GM23338 (cell line): Measurements from ENCODE around the gene SORCS2. TPM values are rescaled to one million over a fixed set of nuclear protein-coding genes. Genes with fewer than 3 reads are reported as not detected.

ENCODE experiments used
- ATAC-seq: fragments of 200-7000 bp; cut with Tn5 transposase; 3 replicates; pipeline ENCODE4 v1.9.1; 2020
- DNase-seq: peaks from one replicate; pipeline ENCODE4 v3.0.0-alpha.2; 2015; ENCODE audit warnings: low spot score
- H2AFZ ChIP-seq: fragments of 200-600 bp; sonication (generic); 2 replicates; pipeline ENCODE4 v1.8.0; 2016; ENCODE audit warnings: antibody characterized with exemption, mild to moderate bottlenecking, moderate library complexity
- H3F3A ChIP-seq: fragments of 200-600 bp; sonication (generic); replicated peaks from 2 replicates; pipeline ENCODE4 v1.8.0; 2017; ENCODE audit warnings: antibody characterized with exemption, mixed run types, low read depth
- H3K27ac ChIP-seq: fragments of 200-600 bp; sonication (generic); 2 replicates; pipeline ENCODE4 v1.6.1; 2016; ENCODE audit warnings: low read depth
- H3K27me3 ChIP-seq: fragments of 200-600 bp; sonication (generic); 2 replicates; pipeline ENCODE4 v1.8.0; 2016; ENCODE audit warnings: mild to moderate bottlenecking, mixed run types, moderate library complexity; ENCODE audit not compliant: insufficient read depth
- H3K36me3 ChIP-seq: fragments of 200-600 bp; sonication (generic); 2 replicates; pipeline ENCODE4 v1.8.0; 2016; ENCODE audit warnings: mild to moderate bottlenecking; ENCODE audit not compliant: insufficient read depth
- H3K4me1 ChIP-seq: fragments of 200-600 bp; sonication (generic); 2 replicates; pipeline ENCODE4 v1.8.0; 2016; ENCODE audit warnings: mild to moderate bottlenecking, moderate library complexity; ENCODE audit not compliant: insufficient read depth
- H3K4me2 ChIP-seq: fragments of 200-600 bp; sonication (generic); 2 replicates; pipeline ENCODE4 v1.7.1; 2017; ENCODE audit warnings: mixed run types
- H3K4me3 ChIP-seq: fragments of 200-600 bp; sonication (generic); 2 replicates; pipeline ENCODE4 v1.6.1; 2016; ENCODE audit warnings: mixed run types
- H3K79me2 ChIP-seq: fragments of 200-600 bp; sonication (generic); replicated peaks from 2 replicates; pipeline ENCODE4 v1.8.0; 2017; ENCODE audit warnings: mild to moderate bottlenecking; ENCODE audit not compliant: insufficient read depth
- H3K9me2 ChIP-seq: fragments of 200-600 bp; sonication (generic); 2 replicates; pipeline ENCODE4 v1.8.0; 2017; ENCODE audit not compliant: insufficient read depth
- H4K20me1 ChIP-seq: fragments of 200-600 bp; sonication (generic); replicated peaks from 2 replicates; pipeline ENCODE4 v1.8.0; 2017; ENCODE audit warnings: mild to moderate bottlenecking; ENCODE audit not compliant: insufficient read depth
- H3K27ac Mint-ChIP-seq: 2 replicates; pipeline ENCODE4 v1.8.0; 2020; ENCODE audit warnings: inconsistent platforms, mild to moderate bottlenecking, moderate library complexity, mixed read lengths
- H3K27me3 Mint-ChIP-seq: 3 replicates; pipeline ENCODE4 v1.8.0; 2022; ENCODE audit warnings: low read depth, mild to moderate bottlenecking, moderate library complexity, mixed read lengths, inconsistent platforms; ENCODE audit not compliant: insufficient read depth, poor library complexity
- H3K36me3 Mint-ChIP-seq: 3 replicates; pipeline ENCODE4 v1.8.0; 2021; ENCODE audit warnings: low read depth, mild to moderate bottlenecking, inconsistent platforms, moderate library complexity, mixed read lengths
- H3K4me1 Mint-ChIP-seq: 3 replicates; pipeline ENCODE4 v1.8.0; 2020; ENCODE audit warnings: mild to moderate bottlenecking, inconsistent platforms, mixed read lengths
- H3K4me3 Mint-ChIP-seq: 3 replicates; pipeline ENCODE4 v1.8.0; 2021; ENCODE audit warnings: moderate library complexity, mild to moderate bottlenecking, inconsistent platforms, mixed read lengths
- H3K9me3 Mint-ChIP-seq: 3 replicates; pipeline ENCODE4 v1.8.0; 2020; ENCODE audit warnings: moderate library complexity, mild to moderate bottlenecking, inconsistent platforms, mixed read lengths
- ETS1 ChIP-seq: IDR thresholded peaks from 2 replicates; pipeline ENCODE4 v1.6.1; 2016; ENCODE audit warnings: antibody characterized with exemption
- JUNB ChIP-seq: IDR thresholded peaks from one replicate; pipeline ENCODE4 v1.6.1; 2016; ENCODE audit warnings: antibody characterized with exemption; ENCODE audit not compliant: unreplicated experiment
- NANOG ChIP-seq: IDR thresholded peaks from 2 replicates; pipeline ENCODE4 v1.6.1; 2016; ENCODE audit warnings: antibody characterized with exemption, borderline replicate concordance
- POLR2AphosphoS5 ChIP-seq: IDR thresholded peaks from 2 replicates; pipeline ENCODE4 v1.6.1; 2016; ENCODE audit warnings: antibody characterized with exemption, low read depth
- REST ChIP-seq: IDR thresholded peaks from one replicate; pipeline ENCODE4 v1.6.1; 2018; ENCODE audit warnings: antibody characterized with exemption; ENCODE audit not compliant: unreplicated experiment
- ZNF114 ChIP-seq: fragments of 250-450 bp; sonication (Bioruptor Pico); IDR thresholded peaks from 2 replicates; pipeline ENCODE4 v1.5.0; 2020; ENCODE audit warnings: mild to moderate bottlenecking, moderate library complexity
- ZNF331 ChIP-seq: fragments of 250-450 bp; sonication (Bioruptor Pico); IDR thresholded peaks from 2 replicates; pipeline ENCODE4 v1.5.0; 2020; ENCODE audit warnings: low read depth, mild to moderate bottlenecking, moderate library complexity
- ZNF462 ChIP-seq: fragments of 250-450 bp; sonication (Bioruptor Pico); IDR thresholded peaks from 2 replicates; pipeline ENCODE4 v1.5.0; 2020; ENCODE audit warnings: mild to moderate bottlenecking, moderate library complexity
- polyA plus RNA-seq: library from polyadenylated mRNA; unstranded; fragments of >200 nt; fragmentation: Nextera tagmentation; extraction: Ambion mirVana; gene quantifications from 2 replicates; pipeline ENCODE4 v1.2.1, GENCODE V29; 2016
- total RNA-seq: library from RNA; depleted of rRNA; stranded (reverse); fragments of >200 nt; shearing (Covaris generic); gene quantifications from 2 replicates; pipeline ENCODE4 v1.2.3, GENCODE V29; 2014

Gene SORCS2
- total and polyA plus RNA-seq, 2 experiments from 2014 or later: 0.47 to 2.4 TPM

- no peaks in the 10 kb centered on the region for H3K79me2 ChIP-seq
- peaks cover 25% of the 10 kb centered on the region; the same call in 2 of the 3 replicates for H3K9me3 Mint-ChIP-seq
- H4K20me1 ChIP-seq: no peaks in the 10 kb centered on the region
- H3K36me3 Mint-ChIP-seq: peaks cover 3% of the 10 kb centered on the region; the same call in 1 of the 3 replicates
- H3K27me3 ChIP-seq: no peaks in the 10 kb centered on the region
- DNase-seq (no peak), ATAC-seq (no peak)
- TF ChIP-seq ZNF114 (CRISPR knock-in tag) (no peak), POLR2AphosphoS5 (no peak), ZNF462 (CRISPR knock-in tag) (no peak), ZNF331 (CRISPR knock-in tag) (no peak), ETS1 (no peak), NANOG (no peak), REST (no peak), JUNB (no peak)
- no peak overlapping the region for H3K4me3 Mint-ChIP-seq
- no peak overlapping the region for H3K4me2 ChIP-seq
- peaks cover 21% of the 10 kb centered on the region for H3K27me3 Mint-ChIP-seq
- peaks cover 3% of the 10 kb centered on the region; the same call in 1 of the 2 replicates for H3K4me1 ChIP-seq
- no peak overlapping the region for H3K27ac ChIP-seq
- no peak overlapping the region for H3K4me3 ChIP-seq
- H3K27ac Mint-ChIP-seq: no peak overlapping the region
- peaks cover 7% of the 10 kb centered on the region for H3K4me1 Mint-ChIP-seq
- no peaks in the 10 kb centered on the region for H3F3A ChIP-seq
- no peaks in the 10 kb centered on the region for H3K36me3 ChIP-seq
- no peaks in the 10 kb centered on the region; the same call in 1 of the 2 replicates for H3K9me2 ChIP-seq
- no peak overlapping the region for H2AFZ ChIP-seq
Measured at GRCh38 chr4:7627251-7628250, 435.2 kb downstream of the SORCS2 start.
